ENCODE results near the gene WNT11.
A peak's percentile ranks its signal among the peaks of the same experiment; 100 is the strongest.

WNT11 gene

DNA sequence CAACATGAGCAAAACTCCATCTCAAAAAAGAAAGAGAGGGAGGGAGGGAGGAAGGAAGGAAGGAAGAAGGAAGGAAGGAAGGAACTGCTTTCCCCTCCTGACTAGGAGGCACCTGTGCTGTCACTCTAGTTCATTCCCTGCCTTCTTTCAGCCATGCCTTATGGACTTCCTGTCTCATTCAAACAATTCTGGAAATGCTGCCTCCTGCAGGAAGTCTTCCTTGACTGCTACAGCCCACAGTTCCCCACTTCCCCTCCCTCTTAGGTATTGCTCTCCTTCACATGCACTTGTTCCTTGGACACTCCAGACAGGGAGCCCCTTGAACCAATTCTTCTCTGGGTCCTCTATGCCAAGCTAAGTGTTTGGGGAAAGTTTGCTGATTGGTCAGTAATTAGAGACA lies 31.6 kb upstream of the WNT11 start:
- no peak for DNase-seq (ENCODE audit: low read depth)

DNA sequence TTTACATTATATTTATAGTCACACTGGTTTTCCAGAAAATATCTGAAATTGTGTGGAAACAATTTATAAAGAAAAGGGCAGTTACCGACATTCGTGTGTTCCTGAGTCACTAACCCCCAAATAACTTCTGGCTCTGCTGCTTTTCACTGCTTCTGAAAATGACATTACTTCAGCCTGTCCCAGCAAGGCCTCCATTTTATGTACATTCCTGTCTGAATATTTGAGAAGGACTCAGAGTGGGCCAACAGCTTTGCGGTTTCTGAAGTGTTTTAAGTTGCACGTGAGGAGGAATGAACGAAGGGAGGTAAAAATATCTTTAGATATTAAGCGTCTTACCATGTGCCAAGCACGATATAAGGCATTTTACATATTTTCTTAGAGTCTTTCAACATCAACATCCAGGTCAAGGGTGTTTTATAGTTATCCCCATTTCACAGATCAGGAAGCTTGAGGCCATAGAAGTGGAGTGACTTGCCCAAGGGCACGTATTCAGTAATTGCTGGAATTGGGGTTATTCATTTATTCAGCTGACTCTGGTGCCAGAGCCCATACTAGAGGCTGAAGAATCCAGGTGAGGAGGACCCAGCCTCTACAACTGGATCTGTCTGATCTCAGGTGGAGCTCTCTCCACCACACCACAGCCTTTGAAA lies 30.8 kb upstream of the WNT11 start:
- no peak for DNase-seq (ENCODE audit: low read depth)

DNA sequence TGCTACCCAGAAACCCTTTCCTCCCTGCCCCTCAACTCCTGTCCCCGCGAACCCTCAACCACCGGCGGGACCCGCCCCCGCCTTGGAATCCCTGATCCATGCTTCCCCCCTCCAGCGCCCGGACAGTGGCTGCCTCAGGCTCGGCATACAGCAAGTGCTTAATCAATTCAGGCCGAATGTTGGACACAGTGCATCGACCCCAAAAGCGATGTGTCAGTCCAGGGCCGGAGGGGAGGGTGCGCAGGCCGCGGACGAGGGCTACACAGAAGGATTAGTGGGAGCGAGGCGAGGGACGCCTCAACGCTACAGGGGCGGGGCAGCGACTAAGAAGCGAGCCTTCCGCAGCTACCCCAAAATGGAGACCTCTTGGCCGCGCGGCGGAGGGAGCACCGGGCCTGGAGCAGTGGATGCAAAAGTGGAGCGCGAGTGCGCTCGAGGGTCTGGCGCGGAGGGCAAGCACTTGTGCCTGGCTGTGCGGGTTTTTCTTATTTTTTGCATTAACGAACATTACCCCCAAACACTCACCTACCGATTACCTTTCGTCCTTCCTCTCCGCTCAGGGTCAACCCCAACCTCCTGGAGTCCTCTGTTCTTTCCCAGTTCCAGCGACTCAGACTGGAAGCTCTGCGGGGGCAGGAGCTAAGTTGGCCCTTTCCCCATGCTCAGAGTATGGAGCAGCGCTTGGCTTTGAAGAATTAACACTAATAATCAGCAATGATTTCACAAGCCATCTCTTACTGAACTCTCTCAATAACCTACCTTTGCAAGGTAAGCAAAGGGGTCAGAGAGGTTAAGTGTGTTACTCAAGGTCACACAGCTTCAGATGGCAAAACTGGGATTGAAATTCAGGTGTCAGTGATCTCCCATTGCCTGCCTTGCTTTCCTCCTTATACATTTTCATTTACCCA lies 30.0 kb upstream of the WNT11 start:
- DNase-seq (ENCODE audit: low read depth), result peak; percentile 50

DNA sequence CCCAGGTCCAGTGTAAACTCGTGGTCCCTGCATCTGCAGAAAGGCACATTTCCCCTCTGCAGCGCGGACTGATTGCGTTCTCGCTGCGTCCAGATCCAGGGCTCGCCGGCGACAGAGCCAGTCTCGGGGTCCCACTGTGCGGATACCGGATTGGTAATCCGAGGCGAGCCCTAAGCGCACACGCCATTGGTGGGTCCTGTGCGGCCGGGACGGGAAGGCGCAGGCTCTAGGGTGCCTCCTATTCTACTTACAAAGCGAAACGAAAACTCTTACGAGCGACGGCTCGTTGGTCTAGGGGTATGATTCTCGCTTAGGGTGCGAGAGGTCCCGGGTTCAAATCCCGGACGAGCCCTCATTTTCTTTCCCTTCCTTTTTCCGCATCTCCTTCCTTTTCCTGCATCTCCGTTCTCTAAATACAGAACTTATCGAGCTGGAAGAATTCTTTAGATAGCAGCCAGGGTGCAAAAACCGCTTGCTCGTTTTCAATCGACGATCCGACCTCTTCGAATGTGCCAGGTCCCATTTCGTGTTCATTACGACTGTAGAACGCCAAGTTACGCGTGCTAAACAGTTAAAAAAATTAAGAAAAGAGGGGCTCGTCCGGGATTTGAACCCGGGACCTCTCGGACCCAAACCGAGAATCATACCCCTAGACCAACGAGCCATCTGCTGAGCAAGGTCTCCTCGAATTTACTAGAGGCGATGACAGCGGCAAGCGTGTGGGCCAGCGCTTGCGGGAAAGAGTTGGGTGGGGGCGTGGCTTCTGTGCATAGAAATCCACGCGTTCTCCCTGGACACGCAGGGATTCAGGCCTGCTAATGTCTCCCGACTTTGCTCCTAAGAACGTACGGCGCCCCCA lies 29.2 kb upstream of the WNT11 start:
- DNase-seq (ENCODE audit: low read depth), result peak; percentile 88

DNA sequence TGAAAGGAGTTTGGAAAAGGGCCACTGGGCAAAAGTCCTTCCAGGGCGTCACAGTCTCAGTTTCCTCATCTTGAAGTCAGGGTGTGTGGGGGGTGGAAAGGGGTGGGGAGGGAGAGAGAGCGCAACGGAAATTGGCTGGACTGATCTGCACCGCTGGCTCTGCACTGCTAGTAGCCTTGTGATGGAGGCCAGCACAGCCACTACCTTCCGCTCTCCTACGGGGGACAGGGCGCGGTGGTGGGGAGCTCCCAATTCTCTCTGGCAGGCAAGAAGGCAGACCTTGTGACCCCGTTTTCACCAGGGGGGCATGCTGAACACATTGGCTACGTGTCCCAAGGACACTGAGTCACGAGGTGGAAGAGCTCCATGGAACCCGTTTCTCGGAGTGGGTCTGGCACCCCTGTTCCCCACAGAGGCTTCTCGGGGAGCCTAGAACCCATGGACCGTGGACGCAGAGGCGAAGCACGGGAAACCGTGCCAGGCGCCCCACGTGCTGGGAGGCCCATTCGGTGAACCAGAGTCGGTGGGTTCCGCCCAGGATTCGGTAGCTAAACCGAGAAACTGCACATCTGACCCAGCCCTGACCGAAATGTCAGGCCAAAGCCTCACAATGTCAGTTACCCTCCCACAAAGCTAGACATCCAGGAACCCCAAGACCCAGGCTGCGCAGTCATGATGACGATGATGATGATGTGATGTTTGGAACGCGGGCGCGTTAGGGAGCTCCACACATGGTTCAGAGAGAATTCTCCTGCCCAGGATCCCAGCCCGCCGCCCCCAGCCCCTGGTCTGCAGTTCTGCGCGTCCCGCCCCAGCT lies 28.3 kb upstream of the WNT11 start:
- DNase-seq (ENCODE audit: low read depth), result no peak

DNA sequence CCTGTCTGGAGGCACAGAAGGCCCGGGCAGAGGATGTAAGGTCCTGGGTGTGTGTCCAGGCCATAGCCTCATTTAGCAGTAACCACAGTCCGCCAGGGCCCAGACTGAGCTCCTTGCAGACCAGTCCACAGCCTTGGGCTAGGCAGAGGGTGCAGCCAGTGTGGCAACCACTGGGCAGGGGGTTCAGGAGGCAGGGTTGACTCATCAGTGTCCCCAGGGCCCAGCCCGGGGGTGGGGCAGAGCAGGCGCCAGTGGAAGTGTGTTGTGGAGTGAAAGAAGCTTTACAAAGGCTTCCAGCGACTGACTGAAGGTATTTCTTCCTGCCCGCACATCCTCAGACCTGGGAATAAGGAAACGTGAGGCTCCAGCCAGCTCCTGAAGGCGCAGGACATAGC lies 27.7 kb upstream of the WNT11 start:
- DNase-seq (ENCODE audit: low read depth), result no peak

DNA sequence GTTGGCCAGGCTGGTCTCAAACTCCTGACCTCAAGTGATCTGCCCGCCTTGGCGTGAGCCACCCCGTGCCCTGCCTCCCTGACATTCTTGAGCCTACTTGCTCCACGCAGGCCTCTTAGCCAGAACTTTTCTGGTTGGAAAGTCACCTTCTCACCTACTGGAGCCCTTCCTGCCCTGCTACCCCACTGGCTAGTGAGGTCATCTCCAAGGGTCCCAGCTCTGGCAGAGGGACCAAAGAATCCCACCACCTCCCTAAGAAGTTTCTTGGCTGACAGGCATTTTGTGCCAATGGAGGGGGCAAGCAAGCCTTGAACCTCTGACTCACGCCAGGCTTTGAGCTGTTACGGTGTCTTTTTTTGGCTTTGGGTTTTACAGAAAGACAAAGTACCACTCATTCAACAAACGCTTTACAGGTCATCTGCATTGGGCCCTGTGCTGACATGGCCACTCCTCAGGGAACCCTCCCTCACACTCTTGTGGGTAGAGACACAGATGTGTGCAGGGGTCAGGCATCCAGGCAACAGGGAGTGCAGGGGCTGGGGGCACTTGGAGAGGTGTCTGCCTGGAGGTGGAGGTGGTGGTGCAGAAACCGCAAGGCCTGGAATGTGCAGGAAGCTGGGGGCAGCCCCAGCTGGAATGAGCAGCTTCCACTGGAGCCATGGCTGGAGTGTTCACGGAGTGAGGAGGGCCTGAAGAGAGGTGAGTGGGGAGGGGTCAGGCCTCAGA lies 27.1 kb upstream of the WNT11 start:
- no peak for DNase-seq (ENCODE audit: low read depth)

DNA sequence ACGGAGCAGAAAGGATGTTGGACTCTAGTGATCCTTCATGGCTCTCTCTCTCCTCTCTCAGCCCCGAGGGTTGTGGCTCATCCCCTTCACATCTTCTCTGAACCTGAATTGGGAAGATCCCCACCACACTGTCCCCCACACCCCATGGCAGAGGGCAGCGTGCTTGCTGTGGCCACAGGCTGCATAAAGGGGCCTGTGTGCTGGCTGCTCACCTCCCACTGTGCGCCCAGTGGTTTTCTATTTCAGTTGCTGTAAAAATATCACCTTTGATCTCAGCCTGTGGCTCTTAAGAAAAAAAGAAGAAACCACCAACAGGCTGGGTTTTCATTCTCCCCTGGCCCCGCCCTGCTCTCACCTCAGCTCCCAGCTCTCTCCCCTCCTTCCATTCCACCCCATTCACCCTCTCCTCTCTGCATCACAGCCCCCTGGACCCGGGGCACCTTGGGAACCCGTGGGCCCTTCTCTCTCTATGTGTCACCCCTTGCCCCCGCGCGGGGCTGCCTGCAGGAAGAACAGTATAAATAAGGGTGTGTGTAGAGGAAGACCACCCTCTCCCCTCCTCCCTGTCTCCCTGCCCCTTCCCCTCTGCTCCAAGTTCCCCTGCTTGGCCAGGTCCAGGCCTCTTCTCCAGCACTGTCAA lies 25.8 kb upstream of the WNT11 start:
- DNase-seq (ENCODE audit: low read depth), result no peak

DNA sequence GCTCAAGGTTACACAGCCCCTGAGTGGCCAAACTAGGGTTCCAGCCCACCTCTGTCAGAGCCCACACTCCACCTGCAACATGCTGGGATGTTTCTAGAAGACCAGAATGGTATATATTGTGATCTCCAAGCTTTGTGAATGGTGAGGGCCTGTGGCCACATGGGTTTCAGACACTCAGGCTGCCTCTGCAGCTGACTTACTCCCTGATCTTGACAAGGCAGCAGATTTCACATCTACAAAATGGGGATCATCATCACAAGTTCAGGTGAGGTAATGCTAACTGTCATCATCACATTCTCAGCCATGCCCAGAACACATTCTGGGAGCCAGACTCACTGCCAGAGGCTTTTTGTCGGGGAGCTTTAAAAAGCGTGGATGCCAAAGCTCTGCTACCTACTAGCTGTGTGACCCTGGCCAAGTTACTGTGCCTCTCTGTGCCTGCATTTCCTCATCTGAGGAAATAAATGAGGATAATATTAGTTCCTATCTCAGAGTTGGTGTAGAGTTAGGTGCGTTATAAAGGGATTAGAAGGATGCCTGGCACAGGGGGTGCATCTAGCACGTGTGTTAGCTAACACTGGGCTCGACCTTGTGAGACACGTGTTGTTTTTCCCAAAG lies 24.9 kb upstream of the WNT11 start:
- DNase-seq (ENCODE audit: low read depth), result no peak

DNA sequence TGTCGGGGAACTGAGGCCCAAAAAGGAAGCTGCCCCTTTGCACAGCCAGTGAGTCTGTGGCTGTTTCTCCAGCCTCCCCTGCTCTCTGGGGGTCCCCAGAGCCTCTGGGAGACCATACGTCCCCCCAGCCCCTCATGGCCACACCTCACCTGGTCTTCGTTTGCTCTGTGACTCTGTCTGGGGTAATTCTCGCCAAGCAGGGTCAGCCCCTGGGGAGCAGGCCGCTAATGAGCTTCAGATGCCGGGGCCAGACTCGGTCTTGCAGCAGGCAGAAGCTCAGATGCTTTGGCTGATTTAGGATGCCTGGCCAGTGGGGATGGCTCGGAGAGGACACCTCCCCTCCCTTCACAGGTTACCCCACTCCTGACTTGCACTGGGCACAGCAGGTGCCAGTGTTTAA lies 24.1 kb upstream of the WNT11 start:
- DNase-seq (ENCODE audit: low read depth), result no peak

DNA sequence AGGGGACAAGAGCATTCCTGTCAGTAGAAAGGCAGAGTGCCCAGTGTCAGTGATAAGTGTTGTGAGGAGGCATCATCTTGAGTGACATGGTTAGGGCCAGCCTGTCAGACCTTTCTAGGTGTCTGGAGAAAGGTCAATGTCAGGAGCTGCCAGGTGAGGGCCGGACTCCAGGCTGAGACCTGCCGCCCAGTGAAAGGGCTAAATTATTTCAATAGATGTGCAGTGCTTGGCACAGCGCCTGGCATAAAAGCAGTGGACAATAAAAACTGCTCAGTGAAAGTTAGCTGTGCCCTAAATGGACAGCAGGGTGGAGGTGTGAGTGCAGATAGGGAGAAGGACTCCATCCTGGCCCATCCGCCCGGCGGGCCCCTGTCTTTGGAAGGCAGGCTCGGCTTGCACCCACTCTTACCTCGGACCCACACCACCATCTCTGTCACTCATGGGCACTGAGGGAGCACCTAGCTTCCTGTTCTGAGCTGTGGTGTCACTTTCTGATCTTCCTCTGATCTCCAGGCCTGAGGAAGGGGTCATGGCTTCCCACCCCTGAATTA lies 23.5 kb upstream of the WNT11 start:
- no peak for DNase-seq (ENCODE audit: low read depth)

DNA sequence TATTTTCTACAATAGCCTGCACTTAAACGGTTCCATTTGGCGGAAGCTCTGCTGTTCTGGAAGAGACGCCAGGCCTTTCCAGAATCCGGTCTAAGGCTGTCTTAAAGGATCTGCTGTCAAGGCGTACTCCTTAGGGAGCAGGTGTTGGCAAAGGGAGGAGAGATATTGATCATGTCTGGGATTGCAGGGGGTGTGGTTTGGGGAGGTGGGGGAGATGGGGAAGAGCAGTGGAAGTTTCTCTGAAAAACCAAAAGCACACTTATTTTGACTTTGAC lies 22.5 kb upstream of the WNT11 start:
- no peak for DNase-seq (ENCODE audit: low read depth)

DNA sequence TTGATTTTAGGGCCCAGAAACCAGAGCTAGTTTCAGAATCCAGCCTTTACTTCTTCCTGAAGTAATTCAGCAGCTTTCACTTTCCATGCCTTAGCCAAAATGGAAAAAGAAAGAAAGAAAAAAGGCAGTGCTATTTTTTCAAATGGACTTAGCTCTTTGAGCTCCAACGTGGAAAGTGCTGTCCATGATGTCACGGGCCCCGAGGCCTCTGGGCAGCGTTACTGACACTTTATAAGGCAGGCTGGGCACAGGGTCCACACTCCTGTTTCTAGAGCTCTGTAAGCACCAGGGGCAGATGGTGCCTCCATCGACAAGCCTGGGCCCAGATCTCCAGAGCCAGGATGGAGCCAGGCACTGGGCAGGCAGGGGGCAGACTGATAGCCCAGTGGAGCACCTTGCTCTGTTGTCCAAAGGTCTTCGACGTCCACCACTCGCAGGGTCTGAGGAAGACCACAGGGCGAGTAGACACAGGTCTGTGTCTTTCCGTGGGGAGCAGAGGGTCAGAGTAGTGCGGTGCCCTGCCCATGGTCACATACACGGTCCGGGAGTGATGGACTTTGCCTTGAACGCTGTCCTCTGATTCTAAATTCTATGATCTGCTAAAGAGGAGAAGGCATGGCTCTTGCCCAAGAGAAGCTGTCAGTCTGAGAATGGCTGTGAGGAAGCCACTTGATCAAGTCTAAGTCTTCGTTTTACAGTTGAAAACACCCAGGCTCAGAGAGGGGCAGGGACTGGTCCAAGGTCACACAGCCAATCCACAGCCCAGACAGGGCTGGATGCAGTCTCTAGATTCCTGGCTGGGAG lies 22.0 kb upstream of the WNT11 start:
- no peak for DNase-seq (ENCODE audit: low read depth)

DNA sequence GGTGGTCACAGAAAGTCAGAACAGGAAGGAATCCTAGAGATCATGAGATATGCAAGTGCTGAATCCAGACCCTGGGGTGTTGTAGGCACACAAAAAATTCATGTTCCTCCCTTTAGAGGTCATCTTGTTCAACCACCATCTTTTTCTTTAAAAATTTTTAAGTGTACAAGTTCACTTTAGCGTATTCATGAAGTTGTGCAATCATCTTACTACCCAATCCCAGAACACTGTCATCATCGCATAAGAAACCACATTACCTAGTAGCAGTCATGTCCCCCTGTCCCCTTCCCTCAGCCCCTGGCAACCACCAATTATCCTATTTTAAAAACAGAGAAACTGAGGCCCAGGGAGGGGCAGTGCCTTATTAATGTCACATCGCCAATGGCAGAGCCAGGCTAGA lies 20.3 kb upstream of the WNT11 start:
- no peak for DNase-seq (ENCODE audit: low read depth)

DNA sequence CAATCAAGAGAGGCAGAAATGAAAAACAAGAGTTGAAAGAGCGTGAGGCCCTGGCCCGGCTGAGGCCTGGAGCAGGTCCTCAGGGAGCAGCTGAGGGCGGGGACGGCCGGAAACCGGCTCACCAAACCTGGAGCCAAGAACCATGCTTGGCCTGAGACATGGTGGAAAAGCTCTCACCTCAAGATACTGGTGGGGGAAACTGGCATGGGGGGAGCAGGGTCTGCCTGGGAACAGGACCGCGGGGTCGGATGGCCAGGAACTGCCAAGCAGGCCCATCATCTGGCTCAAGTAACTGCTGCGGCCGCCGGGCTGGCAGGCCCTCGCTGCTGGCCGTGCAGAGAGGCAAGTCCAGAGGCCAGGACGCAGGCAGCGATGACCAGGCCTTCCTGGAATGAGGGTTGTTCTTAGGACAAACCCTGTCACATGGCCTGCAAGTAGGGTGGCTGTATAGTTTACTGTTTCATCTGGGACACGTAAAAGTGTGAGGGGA lies 18.9 kb upstream of the WNT11 start:
- no peak for DNase-seq (ENCODE audit: low read depth)

DNA sequence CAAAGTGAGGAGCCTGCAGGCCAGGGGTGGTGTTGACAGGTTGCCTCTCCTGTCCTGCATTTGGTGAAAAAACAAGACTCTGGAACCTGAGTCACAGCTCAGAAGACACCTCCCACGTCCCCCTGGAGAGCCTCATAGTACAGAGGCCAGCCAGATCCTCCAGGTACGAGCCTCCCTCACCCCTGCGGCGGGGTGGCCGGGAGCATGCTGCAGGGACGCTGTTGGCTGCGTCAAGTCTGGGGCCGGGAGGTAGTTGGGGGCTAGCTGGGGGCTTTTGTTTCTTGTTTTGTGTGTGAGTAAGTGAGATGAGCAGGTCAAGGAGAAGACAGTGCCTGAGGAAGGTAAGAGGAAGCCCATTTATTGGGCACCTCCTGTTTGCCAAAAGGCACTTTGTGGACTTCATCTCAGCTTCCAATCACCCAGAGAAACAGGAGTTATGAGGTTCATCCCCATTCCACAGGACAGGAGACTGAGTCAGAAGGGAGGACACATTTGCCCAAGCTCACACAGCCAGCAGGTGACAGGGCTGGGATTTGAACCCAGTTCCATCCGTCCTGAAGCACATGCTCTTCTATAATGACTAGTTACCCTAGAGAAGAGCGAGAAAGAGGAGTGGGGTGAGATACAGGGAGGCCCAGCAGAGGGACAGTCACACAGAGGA lies 18.3 kb upstream of the WNT11 start:
- no peak for DNase-seq (ENCODE audit: low read depth)

DNA sequence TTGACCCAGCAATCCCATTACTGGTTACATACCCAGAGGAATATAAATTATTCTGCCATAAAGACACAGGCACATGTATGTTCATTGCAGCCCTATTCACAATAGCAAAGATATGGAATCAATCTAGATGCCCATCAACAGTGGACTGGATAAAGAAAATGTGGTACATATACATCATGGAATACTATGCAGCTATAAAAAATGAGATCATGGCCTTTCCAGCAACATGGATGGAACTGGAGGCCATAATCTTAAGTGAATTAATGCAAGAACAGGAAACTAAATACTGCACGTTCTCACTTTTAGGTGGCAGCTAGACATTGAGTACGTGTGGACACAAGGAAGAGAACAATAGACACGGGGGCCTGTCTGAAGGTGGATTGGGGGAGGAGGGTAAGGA lies 15.1 kb upstream of the WNT11 start:
- DNase-seq (ENCODE audit: low read depth), result no peak

DNA sequence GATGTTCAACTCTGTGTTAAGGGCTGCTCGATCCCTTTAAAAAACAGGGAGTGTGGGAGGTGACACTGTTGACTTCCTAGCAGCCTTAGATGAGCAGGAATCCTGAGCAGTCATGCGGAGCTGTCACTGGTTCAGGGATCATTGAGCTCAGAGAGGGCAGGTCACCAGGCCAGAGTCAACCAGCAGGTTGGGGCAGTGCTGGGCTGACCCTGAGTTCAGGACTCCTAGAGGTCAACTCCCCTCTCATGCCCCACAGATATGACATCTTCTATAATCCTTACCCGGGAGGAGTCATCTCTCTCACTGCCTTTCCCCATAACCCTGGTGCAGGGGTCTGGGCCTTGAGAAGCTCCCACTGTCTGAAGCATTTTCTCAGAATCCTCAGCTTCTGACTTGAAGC lies 12.9 kb upstream of the WNT11 start:
- no peak for DNase-seq (ENCODE audit: low read depth)
